HG02610 (cell line): ENCODE measurements around the gene DHX38.

Experiments used
- ATAC-seq: cut with Tn5 transposase; IDR thresholded peaks from one replicate; pipeline ENCODE4 v1.9.1; 2021; ENCODE audit warnings: mild to moderate bottlenecking, moderate library complexity; ENCODE audit not compliant: unreplicated experiment

The DHX38 gene

GRCh38 chr16:72162105-72162692, 68.6 kb downstream of the DHX38 start:
- ATAC-seq = no peak
